Esophagus muscularis mucosa (tissue), 4 donors: ENCODE measurements around the gene MYCBP2. TPM values are rescaled to one million over a fixed set of nuclear protein-coding genes. Genes with fewer than 3 reads are reported as not detected.
"Not testable (repeated sequence)": the region's sequence is repeated elsewhere in the genome, so short reads cannot be mapped to it uniquely, and the experiment has no call there.

ENCODE experiments used
- DNase-seq: peaks from one replicate; pipeline ENCODE4 v3.0.0-alpha.2; 2017; ENCODE audit errors: extremely low spot score
- H3K27ac ChIP-seq, 4 donors: fragments of 200-600 bp; sonication (generic); replicated peaks in 1 of 4; 1 replicate in 3 of 4; 2 replicates in 1 of 4; pipeline ENCODE4 v1.5.1; 2016 to 2019; ENCODE audit warnings: mild to moderate bottlenecking in 1 of 4
- H3K27me3 ChIP-seq, 4 donors: fragments of 200-600 bp; sonication (generic); one replicate each; pipeline versions ENCODE4 v1.5.1 to v1.6.0; 2016 to 2019
- H3K36me3 ChIP-seq, 4 donors: fragments of 200-600 bp; sonication (generic); one replicate each; pipeline ENCODE4 v1.5.1; 2016 to 2019
- H3K4me1 ChIP-seq, 4 donors: fragments of 200-600 bp; sonication (generic); one replicate each; pipeline ENCODE4 v1.5.1; 2016 to 2019
- H3K4me3 ChIP-seq, 4 donors: fragments of 200-600 bp; sonication (generic); 1 replicate in 2 of 4; 2 replicates in 2 of 4; pipeline ENCODE4 v1.5.1; 2016 to 2019; ENCODE audit warnings: mild to moderate bottlenecking in 4 of 4, moderate library complexity in 1 of 4
- H3K9me3 ChIP-seq, 4 donors: fragments of 200-600 bp; sonication (generic); 1 replicate in 3 of 4; 2 replicates in 1 of 4; pipeline ENCODE4 v1.5.1; 2016 to 2019
- CTCF ChIP-seq, 3 experiments: fragments of 200-600 bp in 2 of 3; fragments of 450-650 bp in 1 of 3; sonication (generic) in 2 of 3; IDR thresholded peaks; one replicate each; pipeline ENCODE4 v1.5.1; 2017 to 2019; ENCODE audit warnings: antibody characterized with exemption in 3 of 3, mild to moderate bottlenecking in 2 of 3, moderate library complexity in 1 of 3
- EP300 ChIP-seq: sonication (generic); formaldehyde crosslinking; IDR thresholded peaks from one replicate; pipeline ENCODE4 v1.6.1; 2017; ENCODE audit warnings: antibody characterized with exemption
- POLR2A ChIP-seq: fragments of 450-650 bp; IDR thresholded peaks from one replicate; pipeline ENCODE4 v1.6.1; 2017; ENCODE audit warnings: antibody characterized with exemption, moderate library complexity, mild to moderate bottlenecking, low read depth
- POLR2AphosphoS5 ChIP-seq, 2 donors: sonication (generic); formaldehyde crosslinking; IDR thresholded peaks; one replicate each; pipeline ENCODE4 v1.6.1; 2017; ENCODE audit warnings: antibody characterized with exemption in 2 of 2
- WGBS: methylation state at CpG from one replicate; pipeline ENCODE4 v1.1.5; 2018; 5-methylcytosine and 5-hydroxymethylcytosine counted together
- intact Hi-C: fragments of 100-400 bp; cut with DNase I; formaldehyde crosslinking; loops from one replicate; pipeline ENCODE4 v1.15.1; 2023
- total RNA-seq, 4 donors: library from RNA; depleted of rRNA; stranded (reverse); fragments of >200 nt; gene quantifications; one replicate each; pipeline versions ENCODE4 v1.1.0 to v1.2.1, GENCODE V29; 2016

The MYCBP2 gene
- total RNA-seq, 4 donors from 2014 or later = 96.1 to 117 (median 108) TPM

- Histone ChIP-seq H3K27me3 (no peaks in the 10 kb centered on the region), H3K27ac (no peak overlapping the region), H3K36me3 (peaks cover 28 to 75% (median 60%) of the 10 kb centered on the region in 4 donors), H3K9me3 (no peaks in the 10 kb centered on the region), H3K4me3 (no peak overlapping the region), H3K4me1 (peaks cover 15 to 67% (median 47%) of the 10 kb centered on the region in 4 donors)
- 98% methylated on average over 2 of the region's 2 CpGs for WGBS
- TF ChIP-seq EP300 (no peak), CTCF (IDR thresholded peaks at IDR 0.05) (no peak), POLR2A (no peak), POLR2AphosphoS5 (IDR thresholded peaks at IDR 0.05) (no peak)
- DNase-seq = no peak
- intact Hi-C loops = no loop called here
Measured at GRCh38 chr13:77009011-77009410, 317.9 kb downstream of the MYCBP2 start.

- H3K27me3 ChIP-seq, H3K9me3 ChIP-seq, H3K27ac ChIP-seq, H3K4me3 ChIP-seq, intact Hi-C loops, DNase-seq: not testable (repeated sequence)
- WGBS = 99% methylated on average over 3 of the region's 4 CpGs
- Histone ChIP-seq H3K36me3 (peaks cover 21 to 73% (median 57%) of the 10 kb centered on the region in 4 donors), H3K4me1 (peaks cover 12 to 65% (median 51%) of the 10 kb centered on the region in 4 donors)
Measured at GRCh38 chr13:77008337-77008736, 318.6 kb downstream of the MYCBP2 start.

GRCh38 chr13:77002590-77003190 is 324.2 kb downstream of the MYCBP2 start:
- Histone ChIP-seq H3K9me3 (no peaks in the 10 kb centered on the region), H3K4me1 (peaks cover 8 to 75% (median 64%) of the 10 kb centered on the region in 4 donors), H3K27me3 (no peaks in the 10 kb centered on the region), H3K4me3 (no peak overlapping the region), H3K27ac (peak overlapping the region in 2 of 4 donors; percentile 16 to 31), H3K36me3 (peaks cover 0 to 59% (median 38%) of the 10 kb centered on the region in 4 donors)
- intact Hi-C loops = no loop called here
- peak; percentile 48 to 74 (median 55) for TF ChIP-seq CTCF (IDR thresholded peaks at IDR 0.05)
- no peak for TF ChIP-seq EP300
- TF ChIP-seq POLR2AphosphoS5 (IDR thresholded peaks at IDR 0.05) = no peak
- WGBS = 67% methylated on average over 7 of the region's 7 CpGs
- no peak for DNase-seq

GRCh38 chr13:77001963-77002587 is 324.8 kb downstream of the MYCBP2 start:
- Histone ChIP-seq H3K27ac (peak overlapping the region in 2 of 4 donors; percentile 16 to 31), H3K4me1 (peaks cover 8 to 73% (median 58%) of the 10 kb centered on the region in 4 donors), H3K4me3 (no peak overlapping the region), H3K36me3 (peaks cover 0 to 58% (median 35%) of the 10 kb centered on the region in 4 donors), H3K9me3 (no peaks in the 10 kb centered on the region), H3K27me3 (no peaks in the 10 kb centered on the region)
- WGBS = 58% methylated on average over 4 of the region's 4 CpGs
- intact Hi-C loops = no loop called here
- TF ChIP-seq POLR2A (no peak), POLR2AphosphoS5 (IDR thresholded peaks at IDR 0.05) (no peak), CTCF (IDR thresholded peaks at IDR 0.05) (no peak), EP300 (no peak)
- DNase-seq = no peak

- peaks cover 2 to 60% (median 34%) of the 10 kb centered on the region in 4 donors for H3K36me3 ChIP-seq
- DNase-seq = no peak
- peaks cover 8 to 72% (median 54%) of the 10 kb centered on the region in 4 donors for H3K4me1 ChIP-seq
- H3K9me3 ChIP-seq = no peaks in the 10 kb centered on the region
- H3K4me3 ChIP-seq = no peak overlapping the region
- TF ChIP-seq POLR2AphosphoS5 (IDR thresholded peaks at IDR 0.05) (no peak), POLR2A (no peak), EP300 (no peak), CTCF (IDR thresholded peaks at IDR 0.05) (no peak)
- no peaks in the 10 kb centered on the region for H3K27me3 ChIP-seq
- intact Hi-C loops = no loop called here
- 65% methylated on average over 4 of the region's 4 CpGs for WGBS
- H3K27ac ChIP-seq = peak overlapping the region in 1 of 4 donors; percentile 31
Measured at GRCh38 chr13:77001540-77001939, 325.4 kb downstream of the MYCBP2 start.
